GM15510 (cell line): ENCODE data around the gene MARVELD3.

ENCODE experiments used
- POLR2A ChIP-seq: IDR thresholded peaks from 3 replicates; pipeline ENCODE4 v1.6.1; 2011; ENCODE audit warnings: borderline replicate concordance; ENCODE audit not compliant: insufficient read length; ENCODE audit errors: extremely low read depth

Gene MARVELD3, protein sequence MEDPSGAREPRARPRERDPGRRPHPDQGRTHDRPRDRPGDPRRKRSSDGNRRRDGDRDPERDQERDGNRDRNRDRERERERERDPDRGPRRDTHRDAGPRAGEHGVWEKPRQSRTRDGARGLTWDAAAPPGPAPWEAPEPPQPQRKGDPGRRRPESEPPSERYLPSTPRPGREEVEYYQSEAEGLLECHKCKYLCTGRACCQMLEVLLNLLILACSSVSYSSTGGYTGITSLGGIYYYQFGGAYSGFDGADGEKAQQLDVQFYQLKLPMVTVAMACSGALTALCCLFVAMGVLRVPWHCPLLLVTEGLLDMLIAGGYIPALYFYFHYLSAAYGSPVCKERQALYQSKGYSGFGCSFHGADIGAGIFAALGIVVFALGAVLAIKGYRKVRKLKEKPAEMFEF

DNA sequence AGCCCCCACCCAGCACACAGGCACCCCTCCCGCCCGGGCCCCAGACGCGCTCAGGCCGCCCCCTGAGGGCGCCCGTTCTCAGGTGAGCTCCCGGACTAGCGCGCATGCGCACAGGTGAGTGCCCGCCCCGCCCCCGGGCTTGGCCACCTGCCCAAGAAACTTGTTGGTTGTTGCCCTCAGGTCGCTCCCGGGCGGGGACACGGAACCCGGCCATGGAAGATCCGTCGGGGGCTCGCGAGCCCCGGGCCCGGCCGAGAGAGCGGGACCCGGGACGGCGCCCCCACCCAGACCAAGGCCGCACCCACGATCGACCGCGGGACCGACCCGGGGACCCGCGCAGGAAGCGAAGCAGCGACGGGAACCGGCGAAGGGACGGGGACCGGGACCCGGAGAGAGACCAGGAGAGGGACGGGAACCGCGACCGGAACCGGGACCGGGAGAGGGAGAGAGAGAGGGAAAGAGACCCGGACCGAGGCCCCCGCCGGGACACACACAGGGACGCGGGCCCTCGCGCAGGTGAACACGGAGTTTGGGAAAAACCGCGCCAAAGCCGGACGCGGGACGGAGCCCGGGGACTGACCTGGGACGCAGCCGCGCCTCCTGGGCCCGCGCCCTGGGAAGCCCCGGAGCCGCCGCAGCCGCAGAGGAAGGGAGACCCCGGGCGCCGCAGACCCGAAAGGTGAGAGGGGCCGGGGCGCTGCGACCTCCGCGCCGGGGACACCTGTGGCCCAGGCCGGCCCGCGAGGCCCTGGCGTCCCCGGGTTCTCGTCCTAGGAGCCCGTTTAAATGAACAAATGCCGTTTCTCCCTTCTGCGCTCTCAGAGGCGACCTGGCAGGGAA, at the start of gene MARVELD3:
TSS of gene MARVELD3 (plus strand) at position 167 of the 840 bp plus-strand sequence. CDS start at position 213, 46 bp downstream.
- no peak for TF ChIP-seq POLR2A

DNA sequence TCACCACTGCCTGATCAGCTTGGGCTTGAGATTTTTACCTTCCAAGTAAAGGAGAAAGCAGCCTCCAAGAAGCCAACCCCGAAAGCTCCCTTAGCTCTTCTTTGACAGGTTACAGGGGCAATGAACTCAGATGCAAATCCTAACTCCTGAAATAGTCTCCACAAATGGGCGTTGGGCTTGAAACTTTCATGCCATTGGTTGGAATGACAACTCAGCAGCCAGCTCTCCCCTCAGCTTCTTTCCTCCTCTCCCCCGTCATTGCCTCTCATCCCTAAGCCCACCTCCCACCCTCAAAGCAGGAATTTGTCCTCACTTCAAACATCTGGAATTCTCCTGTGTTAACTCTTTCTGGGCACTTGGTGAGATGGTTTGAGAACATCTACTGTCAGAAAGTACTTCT, 49.0 kb upstream of the MARVELD3 start, which contains the start of gene TAT:
TSS of gene TAT (minus strand) at position 122 of the 400 bp plus-strand sequence. CDS start 677 bp downstream, outside the sequence.
- no peak for TF ChIP-seq POLR2A

DNA sequence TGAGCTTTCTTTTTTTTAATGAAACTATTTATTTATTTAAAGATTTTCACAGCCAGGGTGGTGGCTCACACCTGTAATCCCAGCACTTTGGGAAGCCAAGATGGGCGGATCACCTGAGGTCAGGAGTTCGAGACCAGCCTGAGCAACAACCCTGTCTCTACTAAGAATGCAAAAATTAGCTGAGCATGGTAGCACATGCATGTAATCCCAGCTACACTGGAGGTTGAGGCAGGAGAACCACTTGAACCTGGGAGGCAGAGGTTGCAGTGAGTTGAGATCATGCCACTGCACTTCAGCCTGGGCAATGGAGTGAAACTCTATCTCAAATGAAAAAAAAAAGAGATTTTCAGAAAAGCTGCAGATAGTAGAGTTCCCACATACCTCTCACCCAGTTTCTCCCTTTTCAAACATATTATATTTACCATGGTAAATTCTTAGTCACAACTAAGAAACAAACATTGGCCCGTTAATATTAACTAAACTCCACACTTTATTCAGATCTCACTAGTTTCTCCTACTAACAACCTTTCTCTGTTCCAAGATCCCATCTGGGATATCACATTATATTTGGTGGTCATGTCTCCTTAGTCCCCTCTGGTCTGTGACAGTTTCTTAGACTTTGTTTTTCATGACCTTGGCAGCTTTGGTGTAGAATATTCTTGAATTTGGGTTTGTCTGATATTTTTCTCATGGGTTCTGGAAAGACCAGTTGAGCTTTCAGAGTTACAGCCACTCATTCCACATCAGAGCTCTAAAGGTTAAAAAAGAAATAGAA, 41.3 kb upstream of the MARVELD3 start:
- no peak for TF ChIP-seq POLR2A

DNA sequence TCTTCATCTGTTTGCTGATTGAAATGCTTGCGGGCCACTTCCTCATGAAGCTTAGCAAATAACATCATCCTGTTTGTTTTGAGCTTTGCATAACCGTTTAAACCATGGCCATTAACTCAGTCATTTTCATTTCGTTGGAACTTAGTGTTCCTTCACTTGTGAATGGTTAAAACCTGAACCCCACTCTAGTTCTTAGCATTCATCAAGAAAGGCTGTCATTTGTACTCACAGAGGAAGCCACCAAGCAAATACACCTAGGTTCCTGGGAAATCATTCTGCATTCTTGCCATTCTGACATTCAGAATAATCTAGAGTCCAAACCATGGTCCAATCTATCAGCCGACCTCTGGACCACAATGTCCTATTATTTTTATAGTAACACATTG, 40.7 kb upstream of the MARVELD3 start:
- no peak for TF ChIP-seq POLR2A

DNA sequence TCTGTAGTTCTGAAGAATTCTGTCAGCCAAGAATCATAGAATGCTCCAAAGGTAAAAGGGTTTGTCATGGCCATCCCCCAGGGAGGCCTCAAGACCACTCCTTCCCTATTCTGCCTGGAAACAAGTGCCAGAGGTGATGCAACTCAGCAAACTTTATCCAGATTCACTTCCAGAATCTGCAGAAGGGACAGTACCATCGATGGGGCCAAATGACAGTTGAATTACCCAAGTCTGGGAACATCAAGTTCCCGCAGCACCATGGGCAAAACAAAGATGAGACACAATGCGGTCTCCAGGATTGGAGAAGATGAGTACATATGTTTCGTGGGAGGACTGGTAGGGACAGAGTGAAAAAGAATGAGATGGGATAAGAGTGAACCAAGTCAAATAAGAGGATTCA, 35.4 kb upstream of the MARVELD3 start:
- no peak for TF ChIP-seq POLR2A

DNA sequence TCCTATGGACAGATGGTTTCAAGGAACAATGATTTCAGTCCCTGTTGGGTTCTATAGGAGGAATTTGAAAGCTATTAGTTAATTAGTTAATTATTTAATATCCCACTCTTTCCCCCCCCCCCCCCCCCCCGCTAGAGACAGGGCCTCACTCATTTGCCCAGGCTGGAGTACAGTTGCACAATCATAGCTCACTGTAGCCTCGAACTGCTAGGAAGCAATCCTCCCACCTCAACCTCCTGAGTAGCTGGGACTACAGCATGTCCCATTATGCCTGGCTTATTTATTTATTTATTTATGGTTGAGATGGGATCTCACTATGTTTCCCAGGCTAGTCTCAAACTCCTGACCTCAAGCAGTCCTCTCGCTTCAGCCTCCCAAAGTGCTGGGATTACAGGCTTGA, 34.1 kb upstream of the MARVELD3 start:
- no peak for TF ChIP-seq POLR2A

DNA sequence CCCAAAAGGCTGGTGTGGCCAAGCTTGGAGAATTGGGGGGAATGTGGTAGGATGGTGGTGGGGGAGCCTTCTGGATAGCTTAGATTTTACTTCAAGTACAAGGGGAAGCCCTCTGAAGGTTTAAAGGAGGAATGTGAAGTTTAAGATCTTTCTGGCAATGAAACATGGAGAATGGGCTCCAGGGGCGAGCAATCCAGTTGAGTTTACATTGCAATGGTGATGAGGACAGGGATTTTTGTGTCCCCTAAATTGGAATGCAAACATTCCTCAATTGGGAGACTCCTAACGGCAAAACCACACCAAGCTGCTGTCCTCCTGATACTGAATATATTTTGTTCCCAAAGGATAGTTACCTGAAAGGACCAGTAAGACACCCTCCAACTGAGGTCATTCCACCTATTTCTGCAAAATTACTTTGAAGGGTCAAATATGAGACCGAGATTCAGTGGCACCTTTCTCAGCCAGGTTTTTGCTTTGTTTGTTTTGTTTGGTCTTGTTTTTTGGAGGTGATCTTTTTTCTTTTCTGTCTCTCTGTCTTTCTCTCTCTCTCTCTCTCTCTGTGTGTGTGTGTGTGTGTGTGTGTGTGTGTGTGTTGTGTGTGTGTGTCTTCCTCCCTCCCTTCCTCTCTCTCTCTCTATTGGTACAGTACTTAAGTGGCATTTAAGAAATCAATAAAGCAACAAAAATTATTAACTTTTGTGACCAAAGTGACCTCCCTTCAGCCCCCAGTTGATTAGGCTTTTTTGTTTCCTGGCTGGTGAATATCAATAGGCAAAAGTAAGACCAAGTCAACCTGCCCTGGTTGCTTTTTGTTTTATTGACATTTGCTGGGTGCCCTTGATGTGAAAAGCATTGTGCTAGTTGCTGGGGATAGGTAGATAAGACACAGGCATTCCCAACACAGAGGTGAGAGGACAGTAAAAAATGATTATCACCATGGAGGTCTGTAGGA, 32.7 kb upstream of the MARVELD3 start:
- no peak for TF ChIP-seq POLR2A

DNA sequence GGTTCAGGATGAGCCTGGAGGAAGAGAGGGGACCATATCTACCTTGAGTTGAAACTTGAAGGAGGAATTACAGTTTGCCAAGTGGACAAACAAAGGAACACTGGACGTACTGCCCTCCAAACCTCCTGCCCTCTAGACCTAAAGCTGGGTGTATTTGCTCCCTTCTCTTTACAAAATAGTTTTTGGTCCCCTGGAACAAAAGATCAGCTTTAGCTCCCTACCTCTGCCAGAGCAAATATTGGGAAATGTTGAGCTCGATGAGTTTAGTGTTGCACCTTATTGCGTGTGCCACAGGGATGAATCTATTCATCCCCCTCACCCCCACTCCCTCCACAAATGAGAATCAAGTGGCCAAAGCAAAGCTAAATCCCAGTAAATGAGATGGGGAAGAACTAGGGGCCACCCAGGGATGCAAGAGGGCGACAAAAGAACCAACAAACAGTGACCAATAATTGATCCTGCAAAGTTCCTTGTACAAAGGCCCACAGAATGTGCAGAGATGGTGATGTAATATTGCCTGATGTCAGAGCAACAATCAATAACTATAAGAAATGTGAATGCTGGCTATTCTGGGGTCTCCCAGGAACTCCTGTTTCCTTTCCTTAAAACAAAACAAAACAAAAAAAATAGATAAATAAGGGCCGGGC, 31.9 kb upstream of the MARVELD3 start:
- no peak for TF ChIP-seq POLR2A

DNA sequence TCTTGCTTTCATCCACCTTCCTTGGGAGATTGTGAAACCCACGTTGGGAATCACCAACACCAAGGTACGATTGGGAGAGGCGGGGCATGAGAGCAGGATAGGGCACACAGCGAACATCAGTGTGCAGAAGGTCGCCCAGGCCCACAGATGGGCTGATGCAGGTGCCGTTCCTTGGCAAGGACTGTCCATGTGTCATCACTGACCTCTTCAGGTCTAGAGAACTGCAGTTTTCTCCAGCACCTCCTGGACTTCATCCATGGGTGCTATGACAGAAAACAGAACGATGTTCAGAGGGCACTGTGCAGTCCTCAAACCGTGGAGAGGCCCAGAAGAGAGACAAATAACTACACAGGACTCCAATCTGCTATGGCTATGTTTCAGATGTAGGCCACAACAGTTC, 25.2 kb upstream of the MARVELD3 start:
- TF ChIP-seq POLR2A: no peak

DNA sequence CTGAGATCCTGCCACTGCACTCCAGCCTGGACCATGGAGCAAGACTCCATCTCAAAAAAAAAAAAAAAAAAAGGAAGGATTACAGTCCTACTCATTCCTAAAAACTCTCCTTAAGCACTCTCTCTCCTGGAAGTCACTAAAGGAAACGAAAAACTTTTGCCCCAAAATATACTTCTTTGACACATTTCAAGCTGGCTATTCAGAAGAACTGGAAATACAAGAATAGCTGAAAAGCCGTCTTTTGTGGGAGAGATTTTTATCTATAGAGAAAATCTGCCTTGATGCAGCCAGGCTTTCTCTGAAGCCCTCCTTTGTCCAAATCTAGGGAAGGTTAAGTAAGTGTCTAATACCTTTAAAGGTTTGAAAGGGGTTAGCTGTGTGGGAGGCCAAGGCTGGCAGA, 16.9 kb upstream of the MARVELD3 start:
- no peak for TF ChIP-seq POLR2A

DNA sequence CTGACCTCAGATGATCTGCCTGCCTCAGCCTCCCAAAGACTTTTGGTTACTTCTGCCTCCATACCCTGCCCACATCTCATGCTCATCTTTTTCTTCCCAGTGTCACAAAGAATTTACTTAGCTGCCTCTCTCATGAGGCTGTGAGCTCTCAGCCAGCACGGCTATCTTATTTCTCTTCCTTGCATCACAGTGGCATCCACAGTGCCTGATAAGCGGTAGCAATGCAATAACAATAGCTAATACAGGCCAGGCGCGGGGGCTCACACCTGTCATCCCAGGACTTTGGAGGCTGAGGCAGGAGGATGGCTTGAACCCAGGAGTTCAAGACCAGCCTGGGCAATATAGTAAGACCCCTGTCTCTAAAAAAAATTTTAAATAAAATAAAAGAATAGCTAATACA, 15.5 kb upstream of the MARVELD3 start:
- no peak for TF ChIP-seq POLR2A

DNA sequence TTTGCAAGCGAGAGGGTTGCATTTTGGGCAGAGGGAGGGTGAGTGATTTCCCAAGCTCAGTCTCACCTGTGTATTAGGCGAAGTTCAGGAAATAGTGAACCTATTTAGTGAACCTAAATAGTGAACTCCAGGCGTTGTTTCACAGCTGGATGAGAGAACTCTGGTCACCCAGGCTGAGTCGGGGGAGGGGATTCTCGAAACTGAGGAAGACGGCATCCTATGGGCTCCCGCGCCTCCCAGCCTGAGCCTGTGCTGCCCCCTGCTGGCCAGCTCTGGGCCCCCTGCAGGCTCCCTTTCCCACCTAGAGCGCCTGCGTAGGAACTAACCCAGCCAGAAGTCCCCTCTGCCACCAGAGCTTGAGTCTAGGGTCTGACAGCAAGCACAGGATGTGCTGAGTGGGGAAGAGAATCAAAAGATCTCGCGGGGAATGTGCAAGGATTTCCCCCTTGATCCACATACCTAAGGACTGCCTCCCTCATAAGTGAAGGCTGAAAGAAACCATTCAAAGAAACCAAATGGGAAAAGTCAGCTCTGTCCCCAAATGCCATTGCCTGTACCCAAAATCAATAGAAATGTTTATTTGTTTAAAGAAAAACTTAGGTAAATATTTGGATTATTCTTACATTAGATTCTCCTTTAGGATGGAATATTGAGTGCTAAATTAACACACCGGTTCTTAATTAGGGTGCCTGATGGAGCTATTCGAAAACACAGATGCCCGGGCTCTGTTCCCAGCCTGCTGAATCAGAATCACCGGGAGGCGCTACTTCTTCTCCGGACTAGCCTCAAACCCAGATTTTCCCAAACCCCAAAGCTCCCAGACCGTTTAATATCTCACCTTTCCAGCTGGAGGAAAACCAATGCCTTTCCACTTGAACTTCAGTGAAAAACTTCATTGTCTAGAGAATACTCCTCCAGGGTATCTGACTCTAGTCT, 14.8 kb upstream of the MARVELD3 start:
- TF ChIP-seq POLR2A: no peak
